HL-60 (cell line): ENCODE results near the gene WDR4.

ENCODE experiments used
- CTCF ChIP-seq: IDR thresholded peaks from one replicate; pipeline ENCODE4 v1.5.1; 2011; ENCODE audit warnings: low read length, control low read depth, inconsistent platforms; ENCODE audit not compliant: insufficient read depth
- GABPA ChIP-seq: IDR thresholded peaks from 2 replicates; pipeline ENCODE4 v1.6.1; 2012; ENCODE audit warnings: low read depth
- POLR2AphosphoS5 ChIP-seq: IDR thresholded peaks from 2 replicates; pipeline ENCODE4 v1.6.1; 2012; ENCODE audit warnings: low read depth
- REST ChIP-seq: IDR thresholded peaks from 2 replicates; pipeline ENCODE4 v1.6.1; 2012; ENCODE audit warnings: low read depth; ENCODE audit not compliant: insufficient replicate concordance
- SPI1 ChIP-seq: IDR thresholded peaks from 2 replicates; pipeline ENCODE4 v1.6.1; 2012; ENCODE audit warnings: low read depth, mild to moderate bottlenecking, borderline replicate concordance

- TF ChIP-seq GABPA (no peak), CTCF (no peak), POLR2AphosphoS5 (no peak), REST (no peak), SPI1 (no peak)
These were observed 29.5 kb downstream of the WDR4 start for GRCh38 chr21:42849759-42850412.
